UCSD-AML1 (cell line): ENCODE results near the gene BTAF1.
"Not testable (repeated sequence)": the region's sequence is repeated elsewhere in the genome, so short reads cannot be mapped to it uniquely, and the experiment has no call there.

Experiments
- DNase-seq: peaks from one replicate; lab custom pipeline; 2025; ENCODE audit not compliant: unreplicated experiment; lab: John Stamatoyannopoulos, UW

BTAF1 gene

GRCh38 chr10:91923371-91924211, at the start of gene BTAF1:
Gene BTAF1 (plus strand): TSS chr10:91923770. CDS start chr10:91924077, 307 bp downstream.
- peak; percentile 90 for DNase-seq

GRCh38 chr10:91875156-91875555, 48.4 kb upstream of the BTAF1 start:
- DNase-seq = no peak

- DNase-seq = no peak
Observed at GRCh38 chr10:91875779-91876178, 47.8 kb upstream of the BTAF1 start.

- no peak for DNase-seq
Observed at GRCh38 chr10:91879515-91880170, 43.9 kb upstream of the BTAF1 start.

GRCh38 chr10:91880310-91880709, 43.3 kb upstream of the BTAF1 start:
- DNase-seq = no peak

- no peak for DNase-seq
Observed at GRCh38 chr10:91883549-91884444, 39.8 kb upstream of the BTAF1 start.

GRCh38 chr10:91884536-91884935, 39.0 kb upstream of the BTAF1 start:
- no peak for DNase-seq

GRCh38 chr10:91885362-91886079, 38.0 kb upstream of the BTAF1 start:
- no peak for DNase-seq

- DNase-seq = no peak
Observed at GRCh38 chr10:91886954-91887271, 36.7 kb upstream of the BTAF1 start.

- no peak for DNase-seq
Observed at GRCh38 chr10:91887272-91888076, 36.1 kb upstream of the BTAF1 start.

GRCh38 chr10:91891125-91892001, 32.2 kb upstream of the BTAF1 start:
- no peak for DNase-seq

- DNase-seq = no peak
Observed at GRCh38 chr10:91893051-91893450, 30.5 kb upstream of the BTAF1 start.

GRCh38 chr10:91894261-91894685, 29.3 kb upstream of the BTAF1 start:
- DNase-seq = not testable (repeated sequence)

- no peak for DNase-seq
Observed at GRCh38 chr10:91896212-91896756, 27.3 kb upstream of the BTAF1 start.

GRCh38 chr10:91897421-91897820, 26.1 kb upstream of the BTAF1 start:
- no peak for DNase-seq

GRCh38 chr10:91901784-91902677, 21.5 kb upstream of the BTAF1 start:
- no peak for DNase-seq

GRCh38 chr10:91907033-91907594, 16.5 kb upstream of the BTAF1 start:
- DNase-seq = no peak
